ENCODE data around the gene UBR4. TPM values are rescaled to one million over a fixed set of nuclear protein-coding genes. Genes with fewer than 3 reads are reported as not detected.

The UBR4 gene
- total RNA-seq, 1 experiment from 2014 or later, result 126 TPM

DNA sequence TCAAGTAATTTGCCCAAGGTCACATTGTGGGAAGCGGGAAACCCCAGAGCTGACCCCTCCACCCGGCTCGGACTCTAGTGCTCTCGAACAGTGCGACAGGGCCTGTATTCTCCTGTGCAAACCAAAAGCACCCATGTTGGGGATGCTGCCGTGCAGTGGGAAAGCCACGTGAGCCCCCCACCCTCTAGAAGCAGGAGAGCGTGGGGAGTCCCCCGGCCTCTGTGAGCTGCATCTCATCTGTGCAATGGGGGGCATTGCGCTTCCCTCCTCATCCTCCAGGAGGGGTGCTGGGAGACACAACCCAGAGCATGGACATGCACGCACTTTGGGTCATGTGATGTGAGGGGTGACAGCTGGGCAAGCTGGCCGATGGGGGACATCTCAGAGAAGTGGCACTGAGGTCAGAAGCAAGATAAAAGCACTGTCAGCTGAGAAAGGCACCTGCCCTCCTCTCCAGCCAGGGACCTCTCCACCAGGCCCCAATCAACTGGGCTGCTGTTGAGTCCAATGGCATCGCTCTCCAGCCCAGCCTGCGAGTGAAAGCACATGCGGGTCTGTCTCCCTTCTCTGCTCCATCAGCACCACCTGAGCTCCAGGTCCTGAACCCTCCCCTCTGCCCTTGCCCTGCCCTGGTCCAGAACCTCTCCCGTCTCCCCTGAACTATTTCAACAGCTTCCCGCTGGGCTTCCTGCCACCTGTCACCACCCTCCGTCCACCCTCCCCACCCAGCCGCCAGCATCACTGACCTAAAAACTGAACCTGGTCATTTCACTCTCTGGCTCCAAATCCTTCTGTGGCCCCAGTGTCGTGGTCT is 177.2 kb downstream of the UBR4 start:
- Histone ChIP-seq H3K27ac (ENCODE audit: low read length) (no peak overlapping the region), H3K27me3 (ENCODE audit: control insufficient read depth, insufficient read depth, low read length) (no peaks in the 10 kb centered on the region), H3K4me1 (ENCODE audit: control insufficient read depth, insufficient read depth, low read length) (no peaks in the 10 kb centered on the region), H3K4me3 (ENCODE audit: low read depth in 2 of 2, low read length in 2 of 2) (no peak overlapping the region), H3K9me3 (ENCODE audit: control insufficient read depth, insufficient read depth, low read depth, low read length) (no peaks in the 10 kb centered on the region), H3K36me3 (ENCODE audit: control insufficient read depth, insufficient read depth, low read length) (no peaks in the 10 kb centered on the region)
- in situ Hi-C loops (cut with HindIII; ENCODE audit: low pct_unique_long_range_greater_than_20kb, low sequenced_read_pairs), result no loop called here
- BruUV-seq (replicated peaks), result no TSS peak
- ChIA-PET POLR2A (no interaction called here), CTCF (interaction anchor here (0.9 kb wide), 1 partner anchor 20 kb away, joined by 3 read pairs; no protein-coding TSS in a partner anchor)
- DNase-seq (ENCODE audit: low read depth, low spot score), result no peak
- no peak for ATAC-seq
- intact Hi-C loops (cut with micrococcal nuclease; ENCODE audit: unreplicated experiment), result no loop called here
- TF ChIP-seq TCF7L2 (IDR thresholded peaks at IDR 0.05; ENCODE audit: low read depth, low read length) (no peak), POLR2AphosphoS5 (IDR thresholded peaks at IDR 0.05; ENCODE audit: low read depth, low read length) (no peak), SIN3A (IDR thresholded peaks at IDR 0.05; ENCODE audit: borderline replicate concordance, insufficient read depth, low read depth, low read length) (no peak)
- TF ChIP-seq, protein P1, sequence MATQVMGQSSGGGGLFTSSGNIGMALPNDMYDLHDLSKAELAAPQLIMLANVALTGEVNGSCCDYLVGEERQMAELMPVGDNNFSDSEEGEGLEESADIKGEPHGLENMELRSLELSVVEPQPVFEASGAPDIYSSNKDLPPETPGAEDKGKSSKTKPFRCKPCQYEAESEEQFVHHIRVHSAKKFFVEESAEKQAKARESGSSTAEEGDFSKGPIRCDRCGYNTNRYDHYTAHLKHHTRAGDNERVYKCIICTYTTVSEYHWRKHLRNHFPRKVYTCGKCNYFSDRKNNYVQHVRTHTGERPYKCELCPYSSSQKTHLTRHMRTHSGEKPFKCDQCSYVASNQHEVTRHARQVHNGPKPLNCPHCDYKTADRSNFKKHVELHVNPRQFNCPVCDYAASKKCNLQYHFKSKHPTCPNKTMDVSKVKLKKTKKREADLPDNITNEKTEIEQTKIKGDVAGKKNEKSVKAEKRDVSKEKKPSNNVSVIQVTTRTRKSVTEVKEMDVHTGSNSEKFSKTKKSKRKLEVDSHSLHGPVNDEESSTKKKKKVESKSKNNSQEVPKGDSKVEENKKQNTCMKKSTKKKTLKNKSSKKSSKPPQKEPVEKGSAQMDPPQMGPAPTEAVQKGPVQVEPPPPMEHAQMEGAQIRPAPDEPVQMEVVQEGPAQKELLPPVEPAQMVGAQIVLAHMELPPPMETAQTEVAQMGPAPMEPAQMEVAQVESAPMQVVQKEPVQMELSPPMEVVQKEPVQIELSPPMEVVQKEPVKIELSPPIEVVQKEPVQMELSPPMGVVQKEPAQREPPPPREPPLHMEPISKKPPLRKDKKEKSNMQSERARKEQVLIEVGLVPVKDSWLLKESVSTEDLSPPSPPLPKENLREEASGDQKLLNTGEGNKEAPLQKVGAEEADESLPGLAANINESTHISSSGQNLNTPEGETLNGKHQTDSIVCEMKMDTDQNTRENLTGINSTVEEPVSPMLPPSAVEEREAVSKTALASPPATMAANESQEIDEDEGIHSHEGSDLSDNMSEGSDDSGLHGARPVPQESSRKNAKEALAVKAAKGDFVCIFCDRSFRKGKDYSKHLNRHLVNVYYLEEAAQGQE (IDR thresholded peaks at IDR 0.05; ENCODE audit: insufficient read depth in 1 of 2, low read depth in 2 of 2, low read length in 1 of 2), result no peak
- TF ChIP-seq, protein P2, sequence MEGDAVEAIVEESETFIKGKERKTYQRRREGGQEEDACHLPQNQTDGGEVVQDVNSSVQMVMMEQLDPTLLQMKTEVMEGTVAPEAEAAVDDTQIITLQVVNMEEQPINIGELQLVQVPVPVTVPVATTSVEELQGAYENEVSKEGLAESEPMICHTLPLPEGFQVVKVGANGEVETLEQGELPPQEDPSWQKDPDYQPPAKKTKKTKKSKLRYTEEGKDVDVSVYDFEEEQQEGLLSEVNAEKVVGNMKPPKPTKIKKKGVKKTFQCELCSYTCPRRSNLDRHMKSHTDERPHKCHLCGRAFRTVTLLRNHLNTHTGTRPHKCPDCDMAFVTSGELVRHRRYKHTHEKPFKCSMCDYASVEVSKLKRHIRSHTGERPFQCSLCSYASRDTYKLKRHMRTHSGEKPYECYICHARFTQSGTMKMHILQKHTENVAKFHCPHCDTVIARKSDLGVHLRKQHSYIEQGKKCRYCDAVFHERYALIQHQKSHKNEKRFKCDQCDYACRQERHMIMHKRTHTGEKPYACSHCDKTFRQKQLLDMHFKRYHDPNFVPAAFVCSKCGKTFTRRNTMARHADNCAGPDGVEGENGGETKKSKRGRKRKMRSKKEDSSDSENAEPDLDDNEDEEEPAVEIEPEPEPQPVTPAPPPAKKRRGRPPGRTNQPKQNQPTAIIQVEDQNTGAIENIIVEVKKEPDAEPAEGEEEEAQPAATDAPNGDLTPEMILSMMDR (IDR thresholded peaks at IDR 0.05), result no peak

DNA sequence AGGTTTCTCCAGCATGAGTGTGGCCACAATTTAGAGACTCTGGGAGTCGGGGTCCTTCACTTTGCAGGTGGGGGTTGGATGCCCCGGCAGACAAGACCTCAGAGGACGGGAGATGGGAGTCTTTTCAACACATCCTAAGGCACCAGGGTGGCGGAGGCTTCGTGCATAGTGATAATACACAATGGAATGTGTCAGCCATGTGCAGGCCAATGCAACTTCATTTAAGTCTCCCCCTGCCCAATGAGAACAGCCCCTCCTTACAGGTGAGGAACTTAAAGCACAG is 177.7 kb downstream of the UBR4 start:
- TF ChIP-seq, protein P2 (IDR thresholded peaks at IDR 0.05), result no peak
- TF ChIP-seq POLR2AphosphoS5 (IDR thresholded peaks at IDR 0.05; ENCODE audit: low read depth, low read length) (no peak), SIN3A (IDR thresholded peaks at IDR 0.05; ENCODE audit: borderline replicate concordance, insufficient read depth, low read depth, low read length) (no peak), TCF7L2 (IDR thresholded peaks at IDR 0.05; ENCODE audit: low read depth, low read length) (no peak)
- TF ChIP-seq, protein P1 (IDR thresholded peaks at IDR 0.05; ENCODE audit: insufficient read depth in 1 of 2, low read depth in 2 of 2, low read length in 1 of 2), result no peak
- in situ Hi-C loops (cut with HindIII; ENCODE audit: low pct_unique_long_range_greater_than_20kb, low sequenced_read_pairs), result no loop called here
- H3K27ac ChIP-seq (ENCODE audit: low read length), result no peak overlapping the region
- intact Hi-C loops (cut with micrococcal nuclease; ENCODE audit: unreplicated experiment), result no loop called here
- no peak for DNase-seq (ENCODE audit: low read depth, low spot score)
- no peak for ATAC-seq
- POLR2A ChIA-PET, result no interaction called here
- H3K4me3 ChIP-seq (ENCODE audit: low read depth in 2 of 2, low read length in 2 of 2), result no peak overlapping the region
- BruUV-seq (replicated peaks), result no TSS peak
- H3K9me3 ChIP-seq (ENCODE audit: control insufficient read depth, insufficient read depth, low read depth, low read length), result no peaks in the 10 kb centered on the region
- CTCF ChIA-PET, result no interaction called here
- no peaks in the 10 kb centered on the region for H3K36me3 ChIP-seq (ENCODE audit: control insufficient read depth, insufficient read depth, low read length)
- no peaks in the 10 kb centered on the region for H3K27me3 ChIP-seq (ENCODE audit: control insufficient read depth, insufficient read depth, low read length)
- no peaks in the 10 kb centered on the region for H3K4me1 ChIP-seq (ENCODE audit: control insufficient read depth, insufficient read depth, low read length)

Measured in Panc1 (cell line).